ENCODE data around the gene YTHDC2.

YTHDC2 gene

GRCh38 chr5:113527746-113528145, 14.3 kb downstream of the YTHDC2 start:
- TF ChIP-seq CTCF (IDR thresholded peaks at IDR 0.05; ENCODE audit: control insufficient read depth, extremely low read depth, insufficient read depth), result no peak
- DNase-seq (ENCODE audit: low read depth), result no peak
- no peak overlapping the region for H3K4me3 ChIP-seq (ENCODE audit: low read depth, low read length)

- no peak for DNase-seq (ENCODE audit: low read depth)
- no peak overlapping the region for H3K4me3 ChIP-seq (ENCODE audit: low read depth, low read length)
- TF ChIP-seq CTCF (IDR thresholded peaks at IDR 0.05; ENCODE audit: control insufficient read depth, extremely low read depth, insufficient read depth), result no peak
Measured at GRCh38 chr5:113531481-113532159, 18.1 kb downstream of the YTHDC2 start.

GRCh38 chr5:113538313-113538712, 24.8 kb downstream of the YTHDC2 start:
- DNase-seq (ENCODE audit: low read depth), result no peak
- no peak for TF ChIP-seq CTCF (IDR thresholded peaks at IDR 0.05; ENCODE audit: control insufficient read depth, extremely low read depth, insufficient read depth)
- no peak overlapping the region for H3K4me3 ChIP-seq (ENCODE audit: low read depth, low read length)

GRCh38 chr5:113546703-113547183, 33.2 kb downstream of the YTHDC2 start:
- no peak for TF ChIP-seq CTCF (IDR thresholded peaks at IDR 0.05; ENCODE audit: control insufficient read depth, extremely low read depth, insufficient read depth)
- no peak overlapping the region for H3K4me3 ChIP-seq (ENCODE audit: low read depth, low read length)
- DNase-seq (ENCODE audit: low read depth), result no peak

GRCh38 chr5:113548396-113548795, 34.9 kb downstream of the YTHDC2 start:
- TF ChIP-seq CTCF (IDR thresholded peaks at IDR 0.05; ENCODE audit: control insufficient read depth, extremely low read depth, insufficient read depth), result no peak
- no peak for DNase-seq (ENCODE audit: low read depth)
- no peak overlapping the region for H3K4me3 ChIP-seq (ENCODE audit: low read depth, low read length)

- DNase-seq (ENCODE audit: low read depth), result no peak
- no peak overlapping the region for H3K4me3 ChIP-seq (ENCODE audit: low read depth, low read length)
Measured at GRCh38 chr5:113552137-113552536, 38.6 kb downstream of the YTHDC2 start.

More at GRCh38 chr5:113552137-113552536, 38.6 kb downstream of the YTHDC2 start:
- TF ChIP-seq CTCF (IDR thresholded peaks at IDR 0.05; ENCODE audit: control insufficient read depth, extremely low read depth, insufficient read depth), result no peak

Data from LNCaP clone FGC (cell line).